NCI-H1048 (cell line): ENCODE measurements around the gene OVCA2.
A peak's percentile ranks its signal among the peaks of the same experiment; 100 is the strongest.
"Not testable (repeated sequence)": the region's sequence is repeated elsewhere in the genome, so short reads cannot be mapped to it uniquely, and the experiment has no call there.

ENCODE experiments used
- DNase-seq: peaks from one replicate; lab custom pipeline; 2025; lab: John Stamatoyannopoulos, UW

The OVCA2 gene

GRCh38 chr17:2041561-2042389, at the start of gene OVCA2:
Gene OVCA2, plus strand, starts transcription at chr17:2042022. Its CDS starts 26 bp downstream, at chr17:2042048.
- peak; percentile 95 for DNase-seq

- DNase-seq, result no peak
These were observed 49.3 kb upstream of the OVCA2 start for GRCh38 chr17:1992541-1992940.

- DNase-seq, result no peak
These were observed 47.1 kb upstream of the OVCA2 start for GRCh38 chr17:1994707-1995106.

GRCh38 chr17:1995321-1995892, 46.4 kb upstream of the OVCA2 start:
- DNase-seq, result no peak

- no peak for DNase-seq
These were observed 45.7 kb upstream of the OVCA2 start for GRCh38 chr17:1995907-1996799.

GRCh38 chr17:1996800-1997288, 45.0 kb upstream of the OVCA2 start:
- no peak for DNase-seq

GRCh38 chr17:1997289-1997926, 44.4 kb upstream of the OVCA2 start:
- no peak for DNase-seq

GRCh38 chr17:1997927-1998742, 43.7 kb upstream of the OVCA2 start:
- no peak for DNase-seq

GRCh38 chr17:1999557-2000251, 42.1 kb upstream of the OVCA2 start:
- no peak for DNase-seq

- DNase-seq, result no peak
These were observed 39.0 kb upstream of the OVCA2 start for GRCh38 chr17:2002767-2003329.

- DNase-seq, result no peak
These were observed 38.3 kb upstream of the OVCA2 start for GRCh38 chr17:2003525-2003924.

GRCh38 chr17:2004435-2004952, 37.3 kb upstream of the OVCA2 start:
- DNase-seq, result no peak

- DNase-seq, result no peak
These were observed 33.3 kb upstream of the OVCA2 start for GRCh38 chr17:2008332-2009126.

- no peak for DNase-seq
These were observed 32.1 kb upstream of the OVCA2 start for GRCh38 chr17:2009737-2010136.

- no peak for DNase-seq
These were observed 30.1 kb upstream of the OVCA2 start for GRCh38 chr17:2011411-2012371.

GRCh38 chr17:2012499-2012898, 29.3 kb upstream of the OVCA2 start:
- no peak for DNase-seq

GRCh38 chr17:2013220-2013993, 28.4 kb upstream of the OVCA2 start:
- DNase-seq, result not testable (repeated sequence)
